Upper lobe of left lung (tissue), 6 donors: ENCODE measurements around the gene CFL1. TPM values are rescaled to one million over a fixed set of nuclear protein-coding genes. Genes with fewer than 3 reads are reported as not detected.
A peak's percentile ranks its signal among the peaks of the same experiment; 100 is the strongest.

Experiments
- ATAC-seq, 2 donors: fragments of 200-7000 bp; cut with Tn5 transposase; one replicate each; pipeline ENCODE4 v1.9.1; 2022; ENCODE audit warnings: mild to moderate bottlenecking in 2 of 2, moderate library complexity in 2 of 2; ENCODE audit not compliant: low FRiP score in 2 of 2
- DNase-seq, 2 donors: peaks; one replicate each; pipeline ENCODE4 v3.0.0-alpha.2; 2019 to 2020
- H3K27ac ChIP-seq, 4 donors: fragments of 200-600 bp; sonication (generic); one replicate each; pipeline ENCODE4 v1.5.1; 2016 to 2019
- H3K27me3 ChIP-seq, 4 donors: fragments of 200-600 bp; sonication (generic); one replicate each; pipeline ENCODE4 v1.5.1; 2017 to 2019
- H3K36me3 ChIP-seq, 4 donors: fragments of 200-600 bp; sonication (generic); one replicate each; pipeline ENCODE4 v1.5.1; 2016 to 2019
- H3K4me1 ChIP-seq, 4 donors: fragments of 200-600 bp; sonication (generic); one replicate each; pipeline ENCODE4 v1.5.1; 2018 to 2019
- H3K4me3 ChIP-seq, 4 donors: fragments of 200-600 bp; sonication (generic); one replicate each; pipeline ENCODE4 v1.5.1; 2017 to 2019; ENCODE audit warnings: mild to moderate bottlenecking in 2 of 4, moderate library complexity in 1 of 4
- H3K9me3 ChIP-seq, 4 donors: fragments of 200-600 bp; sonication (generic); one replicate each; pipeline ENCODE4 v1.5.1; 2018 to 2019
- CTCF ChIP-seq, 6 experiments: fragments of 450-650 bp in 4 of 6; fragments of 200-600 bp in 2 of 6; sonication (generic) in 2 of 6; IDR thresholded peaks; one replicate each; pipeline ENCODE4 v1.5.1; 2016 to 2019; ENCODE audit warnings: antibody characterized with exemption in 6 of 6
- EP300 ChIP-seq, 4 donors: sonication (generic); formaldehyde crosslinking; IDR thresholded peaks; one replicate each; pipeline ENCODE4 v1.5.1; 2017; ENCODE audit warnings: antibody characterized with exemption in 4 of 4, control low read depth in 2 of 4
- POLR2A ChIP-seq, 4 donors: fragments of 450-650 bp; IDR thresholded peaks; one replicate each; pipeline ENCODE4 v1.5.1; 2016 to 2017; ENCODE audit warnings: antibody characterized with exemption in 4 of 4, mild to moderate bottlenecking in 2 of 4
- POLR2AphosphoS5 ChIP-seq, 2 donors: sonication (generic); formaldehyde crosslinking; IDR thresholded peaks; one replicate each; pipeline ENCODE4 v1.5.1; 2017; ENCODE audit warnings: antibody characterized with exemption in 2 of 2
- WGBS, 2 donors: methylation state at CpG; one replicate each; pipeline ENCODE4 v1.1.5; 2017 to 2018; 5-methylcytosine and 5-hydroxymethylcytosine counted together
- total RNA-seq, 6 donors: library from RNA; depleted of rRNA in 4 of 6; stranded (reverse); fragments of >200 nt in 4 of 6; gene quantifications; one replicate each; pipeline versions ENCODE4 v1.1.0 to v1.2.1, GENCODE V29; 2016 to 2021
- donor health status: DM: no; HTN: no; CAD: no; lungs with moderate emphysema.
- donor health status: DM: no; HTN: yes; CAD: no; lungs with severe emphysema.

The CFL1 gene
- total RNA-seq, 6 donors from 2014 or later = 358 to 813 (median 768) TPM

- Histone ChIP-seq H3K27ac (peak overlapping the region; percentile 36 to 87 (median 78)), H3K4me1 (peaks cover 9 to 29% (median 18%) of the 10 kb centered on the region in 4 donors), H3K36me3 (no peaks in the 10 kb centered on the region), H3K4me3 (peak overlapping the region; percentile 8 to 68 (median 64)), H3K9me3 (no peaks in the 10 kb centered on the region), H3K27me3 (no peaks in the 10 kb centered on the region)
- DNase-seq (peak; percentile 94 to 98), ATAC-seq (peak; percentile 96 to 98)
- WGBS, 2 donors = 14 to 18% methylated on average over 24 to 41 of the region's 74 CpGs
- TF ChIP-seq EP300 (IDR thresholded peaks at IDR 0.05) (peak in 1 of 4 donors; percentile 35), POLR2A (IDR thresholded peaks at IDR 0.05) (peak in 1 of 4 donors; percentile 66), CTCF (IDR thresholded peaks at IDR 0.05) (peak; percentile 99 to 100 (median 99)), POLR2AphosphoS5 (IDR thresholded peaks at IDR 0.05) (peak; percentile 49 to 72)
Measured at GRCh38 chr11:65817835-65818680, 39.9 kb downstream of the CFL1 start.

- Histone ChIP-seq H3K4me3 (peak overlapping the region; percentile 8 to 68 (median 64)), H3K36me3 (no peaks in the 10 kb centered on the region)
- WGBS, 2 donors = 63 to 65% methylated on average over 5 of the region's 5 CpGs
Measured at GRCh38 chr11:65817312-65817834, 40.6 kb downstream of the CFL1 start.

GRCh38 chr11:65816696-65817095 lies 41.3 kb downstream of the CFL1 start:
- H3K27me3 ChIP-seq = no peaks in the 10 kb centered on the region
- peaks cover 9 to 33% (median 21%) of the 10 kb centered on the region in 4 donors for H3K4me1 ChIP-seq
- DNase-seq = no peak
- no peak for TF ChIP-seq POLR2A (IDR thresholded peaks at IDR 0.05)
- TF ChIP-seq EP300 (IDR thresholded peaks at IDR 0.05) = no peak
- no peak for TF ChIP-seq CTCF (IDR thresholded peaks at IDR 0.05)
- no peak for TF ChIP-seq POLR2AphosphoS5 (IDR thresholded peaks at IDR 0.05)
- no peak for ATAC-seq
- no peaks in the 10 kb centered on the region for H3K36me3 ChIP-seq
- no peaks in the 10 kb centered on the region for H3K9me3 ChIP-seq
- 88 to 91% methylated on average over 3 of the region's 3 CpGs for WGBS, 2 donors
- peak overlapping the region in 2 of 4 donors; percentile 80 to 87 for H3K27ac ChIP-seq
- H3K4me3 ChIP-seq = peak overlapping the region in 1 of 4 donors; percentile 66

More at GRCh38 chr11:65817312-65817834, 40.6 kb downstream of the CFL1 start:
- Histone ChIP-seq H3K9me3 (no peaks in the 10 kb centered on the region), H3K4me1 (peaks cover 9 to 31% (median 21%) of the 10 kb centered on the region in 4 donors), H3K27me3 (no peaks in the 10 kb centered on the region), H3K27ac (peak overlapping the region; percentile 36 to 87 (median 78))
- no peak for DNase-seq
- no peak for ATAC-seq
- no peak for TF ChIP-seq POLR2A (IDR thresholded peaks at IDR 0.05)
- no peak for TF ChIP-seq POLR2AphosphoS5 (IDR thresholded peaks at IDR 0.05)
- TF ChIP-seq EP300 (IDR thresholded peaks at IDR 0.05) = no peak
- no peak for TF ChIP-seq CTCF (IDR thresholded peaks at IDR 0.05)

- TF ChIP-seq EP300 (IDR thresholded peaks at IDR 0.05) = no peak
- no peak for TF ChIP-seq CTCF (IDR thresholded peaks at IDR 0.05)
- no peak for TF ChIP-seq POLR2A (IDR thresholded peaks at IDR 0.05)
- H3K4me3 ChIP-seq = no peak overlapping the region
- 87 to 91% methylated on average over 16 of the region's 16 CpGs for WGBS, 2 donors
- ATAC-seq = no peak
- no peak for DNase-seq
- H3K27me3 ChIP-seq = no peaks in the 10 kb centered on the region
- H3K27ac ChIP-seq = peak overlapping the region in 2 of 4 donors; percentile 32 to 41
- no peaks in the 10 kb centered on the region for H3K9me3 ChIP-seq
- no peaks in the 10 kb centered on the region for H3K36me3 ChIP-seq
- peaks cover 9 to 36% (median 21%) of the 10 kb centered on the region in 4 donors for H3K4me1 ChIP-seq
Measured at GRCh38 chr11:65814986-65815565, 42.9 kb downstream of the CFL1 start.
